ENCODE measurements around the gene NEDD4.

DNA sequence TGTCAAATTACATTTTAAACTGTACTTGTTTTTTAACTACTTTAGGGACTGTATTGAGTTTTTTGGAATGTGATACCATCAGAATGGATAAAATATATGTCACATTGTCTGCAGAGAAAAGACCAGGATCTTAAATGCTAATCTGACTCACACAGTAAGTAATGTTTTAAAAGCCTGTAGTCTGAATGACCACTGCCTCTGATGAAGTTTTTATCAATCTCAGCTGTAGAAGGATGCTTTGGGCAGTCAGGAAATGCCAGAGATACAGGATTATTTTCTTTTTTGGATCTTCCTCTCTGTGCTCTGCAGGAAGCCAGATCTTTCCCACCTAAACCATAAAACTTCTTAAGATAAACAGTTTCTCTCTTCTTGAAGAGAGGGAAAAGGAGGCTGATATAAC, 177.4 kb downstream of the NEDD4 start:
- TF ChIP-seq GATA2 (IDR thresholded peaks at IDR 0.05; ENCODE audit: low read depth, low read length) (no peak), GATA3 (IDR thresholded peaks at IDR 0.05; ENCODE audit: low read depth, low read length) (no peak)
